Measurements from ENCODE around the gene BRINP3. TPM values are rescaled to one million over a fixed set of nuclear protein-coding genes. Genes with fewer than 3 reads are reported as not detected.

BRINP3 gene
- total RNA-seq, 1 experiment from 2014 or later = not detected

- Histone ChIP-seq H3K4me1 (replicated peaks) (no peaks in the 10 kb centered on the region), H3K27ac (no peak overlapping the region), H3K36me3 (no peaks in the 10 kb centered on the region), H3K27me3 (replicated peaks) (no peaks in the 10 kb centered on the region), H3K4me3 (no peak overlapping the region), H3K9me3 (replicated peaks) (no peaks in the 10 kb centered on the region)
- no peak for DNase-seq (ENCODE audit: low read depth in 1 of 2, low spot score in 2 of 2)
Measured at GRCh38 chr1:190429141-190429540, 48.5 kb downstream of the BRINP3 start.

- Histone ChIP-seq H3K4me3 (no peak overlapping the region), H3K36me3 (no peaks in the 10 kb centered on the region), H3K4me1 (replicated peaks) (no peaks in the 10 kb centered on the region), H3K27me3 (replicated peaks) (no peaks in the 10 kb centered on the region), H3K9me3 (replicated peaks) (no peaks in the 10 kb centered on the region), H3K27ac (no peak overlapping the region)
- no peak for DNase-seq (ENCODE audit: low read depth in 1 of 2, low spot score in 2 of 2)
Measured at GRCh38 chr1:190416239-190416638, 61.4 kb downstream of the BRINP3 start.

- Histone ChIP-seq H3K9me3 (replicated peaks) (no peaks in the 10 kb centered on the region), H3K36me3 (no peaks in the 10 kb centered on the region), H3K4me1 (replicated peaks) (no peaks in the 10 kb centered on the region), H3K27me3 (replicated peaks) (no peaks in the 10 kb centered on the region), H3K4me3 (no peak overlapping the region), H3K27ac (no peak overlapping the region)
- DNase-seq (ENCODE audit: low read depth in 1 of 2, low spot score in 2 of 2) = no peak
Measured at GRCh38 chr1:190413142-190413541, 64.5 kb downstream of the BRINP3 start.

GRCh38 chr1:190403402-190403801, 74.3 kb downstream of the BRINP3 start:
- Histone ChIP-seq H3K9me3 (replicated peaks) (no peaks in the 10 kb centered on the region), H3K4me3 (no peak overlapping the region), H3K36me3 (no peaks in the 10 kb centered on the region), H3K27me3 (replicated peaks) (no peaks in the 10 kb centered on the region), H3K27ac (no peak overlapping the region), H3K4me1 (replicated peaks) (no peaks in the 10 kb centered on the region)
- DNase-seq (ENCODE audit: low read depth in 1 of 2, low spot score in 2 of 2) = no peak

- no peaks in the 10 kb centered on the region for H3K27me3 ChIP-seq (replicated peaks)
- no peak overlapping the region for H3K27ac ChIP-seq
- H3K4me3 ChIP-seq = no peak overlapping the region
- H3K9me3 ChIP-seq (replicated peaks) = no peaks in the 10 kb centered on the region
- no peaks in the 10 kb centered on the region for H3K36me3 ChIP-seq
- no peak for DNase-seq (ENCODE audit: low read depth in 1 of 2, low spot score in 2 of 2)
- no peaks in the 10 kb centered on the region for H3K4me1 ChIP-seq (replicated peaks)
Measured at GRCh38 chr1:190399233-190399632, 78.4 kb downstream of the BRINP3 start.

- no peaks in the 10 kb centered on the region for H3K27me3 ChIP-seq (replicated peaks)
- H3K9me3 ChIP-seq (replicated peaks) = no peaks in the 10 kb centered on the region
- H3K36me3 ChIP-seq = no peaks in the 10 kb centered on the region
- H3K4me1 ChIP-seq (replicated peaks) = no peaks in the 10 kb centered on the region
- H3K27ac ChIP-seq = no peak overlapping the region
- no peak overlapping the region for H3K4me3 ChIP-seq
- no peak for DNase-seq (ENCODE audit: low read depth in 1 of 2, low spot score in 2 of 2)
Measured at GRCh38 chr1:190391582-190391981, 86.1 kb downstream of the BRINP3 start.

GRCh38 chr1:190377991-190378390, 99.7 kb downstream of the BRINP3 start:
- no peak for DNase-seq (ENCODE audit: low read depth in 1 of 2, low spot score in 2 of 2)
- no peak overlapping the region for H3K27ac ChIP-seq
- no peaks in the 10 kb centered on the region for H3K9me3 ChIP-seq (replicated peaks)
- no peaks in the 10 kb centered on the region for H3K27me3 ChIP-seq (replicated peaks)
- H3K4me3 ChIP-seq = no peak overlapping the region
- H3K4me1 ChIP-seq (replicated peaks) = no peaks in the 10 kb centered on the region
- no peaks in the 10 kb centered on the region for H3K36me3 ChIP-seq

- Histone ChIP-seq H3K9me3 (replicated peaks) (peaks cover under 1% of the 10 kb centered on the region; the same call in 1 of the 2 replicates), H3K4me3 (no peak overlapping the region), H3K4me1 (replicated peaks) (no peaks in the 10 kb centered on the region), H3K27ac (no peak overlapping the region), H3K36me3 (no peaks in the 10 kb centered on the region), H3K27me3 (replicated peaks) (no peaks in the 10 kb centered on the region)
- DNase-seq (ENCODE audit: low read depth in 1 of 2, low spot score in 2 of 2) = no peak
Measured at GRCh38 chr1:190377294-190377693, 100.4 kb downstream of the BRINP3 start.

GRCh38 chr1:190376044-190376443, 101.6 kb downstream of the BRINP3 start:
- H3K27ac ChIP-seq = no peak overlapping the region
- H3K4me1 ChIP-seq (replicated peaks) = no peaks in the 10 kb centered on the region
- no peaks in the 10 kb centered on the region for H3K27me3 ChIP-seq (replicated peaks)
- H3K36me3 ChIP-seq = no peaks in the 10 kb centered on the region
- no peak overlapping the region for H3K4me3 ChIP-seq
- peaks cover 3% of the 10 kb centered on the region; the same call in 1 of the 2 replicates for H3K9me3 ChIP-seq (replicated peaks)
- DNase-seq (ENCODE audit: low read depth in 1 of 2, low spot score in 2 of 2) = no peak

GRCh38 chr1:190373705-190374336, 103.8 kb downstream of the BRINP3 start:
- Histone ChIP-seq H3K36me3 (no peaks in the 10 kb centered on the region), H3K9me3 (replicated peaks) (peaks cover 3% of the 10 kb centered on the region; the same call in 1 of the 2 replicates), H3K4me1 (replicated peaks) (no peaks in the 10 kb centered on the region), H3K27me3 (replicated peaks) (no peaks in the 10 kb centered on the region), H3K4me3 (no peak overlapping the region), H3K27ac (no peak overlapping the region)
- DNase-seq (ENCODE audit: low read depth in 1 of 2, low spot score in 2 of 2) = no peak

GRCh38 chr1:190367200-190367599, 110.5 kb downstream of the BRINP3 start:
- H3K4me1 ChIP-seq (replicated peaks) = no peaks in the 10 kb centered on the region
- H3K27me3 ChIP-seq (replicated peaks) = no peaks in the 10 kb centered on the region
- no peak overlapping the region for H3K27ac ChIP-seq
- DNase-seq (ENCODE audit: low read depth in 1 of 2, low spot score in 2 of 2) = no peak
- H3K36me3 ChIP-seq = no peaks in the 10 kb centered on the region
- H3K4me3 ChIP-seq = no peak overlapping the region
- H3K9me3 ChIP-seq (replicated peaks) = peaks cover under 1% of the 10 kb centered on the region; the same call in 1 of the 2 replicates

- Histone ChIP-seq H3K4me3 (no peak overlapping the region), H3K36me3 (no peaks in the 10 kb centered on the region), H3K27ac (no peak overlapping the region), H3K9me3 (replicated peaks) (no peaks in the 10 kb centered on the region), H3K27me3 (replicated peaks) (no peaks in the 10 kb centered on the region), H3K4me1 (replicated peaks) (no peaks in the 10 kb centered on the region)
- no peak for DNase-seq (ENCODE audit: low read depth in 1 of 2, low spot score in 2 of 2)
Measured at GRCh38 chr1:190365283-190365682, 112.4 kb downstream of the BRINP3 start.

GRCh38 chr1:190353538-190354101, 124.0 kb downstream of the BRINP3 start:
- Histone ChIP-seq H3K27ac (no peak overlapping the region), H3K27me3 (replicated peaks) (no peaks in the 10 kb centered on the region), H3K4me3 (no peak overlapping the region), H3K9me3 (replicated peaks) (no peaks in the 10 kb centered on the region), H3K36me3 (no peaks in the 10 kb centered on the region), H3K4me1 (replicated peaks) (no peaks in the 10 kb centered on the region)
- DNase-seq (ENCODE audit: low read depth in 1 of 2, low spot score in 2 of 2) = no peak

- H3K36me3 ChIP-seq = no peaks in the 10 kb centered on the region
- DNase-seq (ENCODE audit: low read depth in 1 of 2, low spot score in 2 of 2) = no peak
- H3K4me3 ChIP-seq = no peak overlapping the region
- H3K27me3 ChIP-seq (replicated peaks) = no peaks in the 10 kb centered on the region
- no peaks in the 10 kb centered on the region for H3K9me3 ChIP-seq (replicated peaks)
- H3K4me1 ChIP-seq (replicated peaks) = no peaks in the 10 kb centered on the region
- H3K27ac ChIP-seq = no peak overlapping the region
Measured at GRCh38 chr1:190344454-190344853, 133.2 kb downstream of the BRINP3 start.

GRCh38 chr1:190338829-190339228, 138.8 kb downstream of the BRINP3 start:
- Histone ChIP-seq H3K27ac (no peak overlapping the region), H3K4me3 (no peak overlapping the region), H3K36me3 (no peaks in the 10 kb centered on the region), H3K4me1 (replicated peaks) (no peaks in the 10 kb centered on the region), H3K27me3 (replicated peaks) (no peaks in the 10 kb centered on the region), H3K9me3 (replicated peaks) (no peaks in the 10 kb centered on the region)
- no peak for DNase-seq (ENCODE audit: low read depth in 1 of 2, low spot score in 2 of 2)
